K562 (cell line): ENCODE measurements around the gene ANKRD60. TPM values are rescaled to one million over a fixed set of nuclear protein-coding genes. Genes with fewer than 3 reads are reported as not detected.
A peak's percentile ranks its signal among the peaks of the same experiment; 100 is the strongest.

Source experiments
- CBFA2T2 ChIP-seq: fragments of 450-650 bp; conservative IDR thresholded peaks from 2 replicates; pipeline ENCODE4 v1.6.1; 2017; ENCODE audit warnings: mild to moderate bottlenecking
- CEBPG ChIP-seq, 3 experiments: fragments of 200-800 bp in 1 of 3; sonication (Bioruptor generic) in 1 of 3; sonication (generic) in 1 of 3; formaldehyde crosslinking in 1 of 3; IDR thresholded peaks in 2 of 3; conservative IDR thresholded peaks in 1 of 3; 2 replicates each; pipeline versions ENCODE4 v1.6.1 to v1.8.0; 2016 to 2022; ENCODE audit warnings: missing compliant biosample characterization in 2 of 3, missing genetic modification characterization in 2 of 3, mild to moderate bottlenecking in 1 of 3, missing genetic modification reagents in 1 of 3
- FOXM1 ChIP-seq, 2 experiments: fragments of 450-650 bp in 1 of 2; sonication (generic) in 1 of 2; formaldehyde crosslinking in 1 of 2; IDR thresholded peaks; 2 replicates each; pipeline versions ENCODE4 v1.6.1 to v1.9.0; 2017 to 2022; ENCODE audit warnings: low read depth in 2 of 2, mild to moderate bottlenecking in 2 of 2, missing genetic modification reagents in 1 of 2, moderate library complexity in 1 of 2
- HCFC1 ChIP-seq: IDR thresholded peaks from 2 replicates; pipeline ENCODE4 v1.6.1; 2012; ENCODE audit warnings: low read depth, low read length, improper control_type of control experiment
- HIVEP1 ChIP-seq: fragments of 250-450 bp; sonication (Bioruptor Pico); IDR thresholded peaks from 2 replicates; pipeline ENCODE4 v1.4.0; 2020; ENCODE audit warnings: mild to moderate bottlenecking
- HOXB6 ChIP-seq: fragments of 250-450 bp; sonication (Bioruptor Pico); IDR thresholded peaks from 2 replicates; pipeline ENCODE4 v1.5.1; 2022; ENCODE audit warnings: mild to moderate bottlenecking, borderline replicate concordance
- IRF2 ChIP-seq: sonication (generic); formaldehyde crosslinking; IDR thresholded peaks from 2 replicates; pipeline ENCODE4 v1.8.1; 2022; ENCODE audit warnings: mild to moderate bottlenecking, missing genetic modification reagents
- KDM1A ChIP-seq, 2 experiments: fragments of 450-650 bp; IDR thresholded peaks; 2 replicates each; pipeline ENCODE4 v1.6.1; 2016; ENCODE audit warnings: mild to moderate bottlenecking in 2 of 2
- MAFK ChIP-seq: IDR thresholded peaks from 2 replicates; pipeline ENCODE4 v1.6.1; 2011; ENCODE audit warnings: low read length, improper control_type of control experiment
- MYC ChIP-seq, 2 experiments: fragments of 250-450 bp in 1 of 2; sonication (Bioruptor Pico) in 1 of 2; IDR thresholded peaks; 2 replicates each; pipeline versions ENCODE4 v1.5.1 to v1.6.1; 2012 to 2021; ENCODE audit warnings: low read depth in 2 of 2, borderline replicate concordance in 1 of 2, improper control_type of control experiment in 1 of 2, low read length in 1 of 2, mild to moderate bottlenecking in 1 of 2, moderate library complexity in 1 of 2
- NFE2L1 ChIP-seq: fragments of 450-650 bp; IDR thresholded peaks from 2 replicates; pipeline ENCODE4 v1.6.1; 2016; ENCODE audit warnings: missing genetic modification characterization, low read depth, mild to moderate bottlenecking, missing compliant biosample characterization, moderate library complexity, borderline replicate concordance
- POLR2AphosphoS5 ChIP-seq: IDR thresholded peaks from 2 replicates; pipeline ENCODE4 v1.6.1; 2011; ENCODE audit warnings: mild to moderate bottlenecking, low read depth, low read length, moderate library complexity; ENCODE audit not compliant: control insufficient read depth, insufficient read depth
- POLR2G ChIP-seq: fragments of 200-400 bp; formaldehyde crosslinking; IDR thresholded peaks from 2 replicates; pipeline ENCODE4 v1.6.1; 2017; ENCODE audit warnings: low read depth, mild to moderate bottlenecking, antibody characterized with exemption, low read length, moderate library complexity
- PTTG1 ChIP-seq: fragments of 450-650 bp; IDR thresholded peaks from 2 replicates; pipeline ENCODE4 v1.6.1; 2016; ENCODE audit warnings: low read depth, mild to moderate bottlenecking, missing genetic modification characterization, missing compliant biosample characterization
- RBM14 ChIP-seq: fragments of 200-400 bp; formaldehyde crosslinking; IDR thresholded peaks from 2 replicates; pipeline ENCODE4 v1.6.1; 2018; ENCODE audit warnings: low read depth, mild to moderate bottlenecking, low read length, moderate library complexity, borderline replicate concordance; ENCODE audit not compliant: insufficient read depth
- RERE ChIP-seq: sonication (generic); formaldehyde crosslinking; IDR thresholded peaks from 2 replicates; pipeline ENCODE4 v1.8.0; 2023; ENCODE audit warnings: missing genetic modification reagents, mild to moderate bottlenecking, borderline replicate concordance
- SRF ChIP-seq, 2 experiments: fragments of 250-450, 450-650 bp in 1 of 2; sonication (Bioruptor Pico) in 1 of 2; sonication (generic) in 1 of 2; formaldehyde crosslinking; IDR thresholded peaks; 2 replicates each; pipeline versions ENCODE4 v1.5.0 to v1.5.1; 2020 to 2022; ENCODE audit warnings: mild to moderate bottlenecking in 1 of 2, missing genetic modification reagents in 1 of 2
- STAT5B ChIP-seq: fragments of 250-450 bp; sonication (Bioruptor Pico); IDR thresholded peaks from 2 replicates; pipeline ENCODE4 v1.8.0; 2021; ENCODE audit warnings: mild to moderate bottlenecking, inconsistent platforms
- TRIM28 ChIP-seq: fragments of 450-650 bp; IDR thresholded peaks from 2 replicates; pipeline ENCODE4 v1.6.1; 2017
- USF1 ChIP-seq: sonication (generic); formaldehyde crosslinking; IDR thresholded peaks from 2 replicates; pipeline ENCODE4 v1.9.0; 2022; ENCODE audit warnings: mild to moderate bottlenecking, missing genetic modification reagents
- ZNF507 ChIP-seq: conservative IDR thresholded peaks from 2 replicates; pipeline ENCODE4 v1.6.1; 2017; ENCODE audit warnings: missing genetic modification characterization, missing compliant biosample characterization
- polyA plus RNA-seq, 8 experiments: library from polyadenylated mRNA; depleted of rRNA in 4 of 8; stranded (reverse) in 5 of 8; unstranded in 3 of 8; fragments of >200 nt; fragmentation: Nextera tagmentation in 2 of 8; fragmentation: Illumina TruSeq in 1 of 8; extraction: Ambion mirVana in 2 of 8; extraction: Trizol in 1 of 8; gene quantifications; 2 replicates each; pipeline versions ENCODE4 v1.2.1 to v1.2.3, GENCODE V29; 2011 to 2014; ENCODE audit warnings: inconsistent platforms in 1 of 8, missing spikeins in 1 of 8
- total RNA-seq, 7 experiments: library from RNA; depleted of rRNA in 6 of 7; stranded (reverse); fragments of >200 nt in 6 of 7; fragmentation: Illumina TruSeq in 2 of 7; extraction: Trizol in 2 of 7; gene quantifications; 2 replicates each; pipeline versions ENCODE4 v1.2.1 to v1.2.3, GENCODE V29; 2011 to 2021; ENCODE audit warnings: low replicate concordance in 1 of 7

ANKRD60 gene
- total and polyA plus RNA-seq, 9 of the 15 experiments (the other 6 are each of a cell fraction or from before 2014, with no cell fraction given): not detected

- TF ChIP-seq POLR2AphosphoS5 (no peak), RBM14 (0 out of 2 replicates have a peak, but pooled peaks have one; percentile 39), HOXB6 (no peak), TRIM28 (no peak), MYC (IDR thresholded peaks at IDR 0.05; ENCODE audit: low read depth, low read length) (peak; percentile 81), MYC (CRISPR knock-in tag; IDR thresholded peaks at IDR 0.05; ENCODE audit: borderline replicate concordance, low read depth) (no peak), POLR2G (no peak), RERE (CRISPR knock-in tag) (no peak), USF1 (CRISPR knock-in tag) (no peak), IRF2 (CRISPR knock-in tag) (no peak), SRF (CRISPR knock-in tag; IDR thresholded peaks at IDR 0.05) (no peak), KDM1A (IDR thresholded peaks at IDR 0.05) (no peak), ZNF507 (tag) (no peak), CBFA2T2 (no peak), HCFC1 (peak; percentile 47), CEBPG (CRISPR knock-in tag; IDR thresholded peaks at IDR 0.05) (no peak), CEBPG (tag; conservative IDR thresholded peaks at IDR 0.05 in 1 of 2, IDR thresholded peaks at IDR 0.05 in 1 of 2) (no peak), FOXM1 (IDR thresholded peaks at IDR 0.05; ENCODE audit: low read depth) (no peak), FOXM1 (CRISPR knock-in tag; IDR thresholded peaks at IDR 0.05; ENCODE audit: low read depth) (no peak), STAT5B (CRISPR knock-in tag) (no peak), HIVEP1 (CRISPR knock-in tag) (no peak), PTTG1 (tag) (no peak), MAFK (peak; percentile 43; the same call in 1 of the 2 replicates), NFE2L1 (no peak)
Observed at GRCh38 chr20:58209652-58210397, 18.6 kb downstream of the ANKRD60 start (continued).
